Measurements from ENCODE around the gene ZBTB42.

Gene ZBTB42

DNA sequence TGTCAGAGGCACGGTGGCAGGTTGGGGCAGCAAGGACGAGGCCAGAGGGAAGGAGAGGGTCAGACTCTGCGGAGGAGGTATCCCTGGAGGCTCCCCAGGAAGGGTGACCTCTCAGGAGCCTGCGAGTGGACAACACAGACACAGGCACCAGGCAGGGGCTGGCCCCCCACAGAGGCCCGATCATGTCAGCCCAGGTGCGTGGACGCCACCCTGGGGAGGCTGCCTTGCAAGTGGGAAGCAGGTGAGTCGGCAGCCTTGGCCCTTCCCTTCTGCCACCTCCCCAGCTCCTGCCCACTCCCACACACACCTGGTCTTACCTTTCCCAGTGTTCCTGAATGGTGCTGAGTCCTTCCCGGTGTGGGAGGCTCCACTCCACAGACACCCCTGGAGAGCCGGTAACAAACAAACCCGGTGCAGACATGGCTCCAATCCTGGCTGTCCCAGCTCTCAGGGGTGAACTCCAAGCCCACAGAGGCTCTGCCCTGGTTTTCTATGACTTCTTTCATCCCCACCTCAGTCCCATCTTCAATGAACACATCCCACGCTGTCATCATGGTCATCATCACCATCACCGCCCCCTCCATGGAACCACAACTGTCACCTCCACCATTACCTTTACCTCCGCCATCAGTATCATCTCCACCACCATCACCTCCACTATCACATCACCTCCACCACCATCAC lies 5.2 kb downstream of the ZBTB42 start:
- TF ChIP-seq EZH2phosphoT487 (IDR thresholded peaks at IDR 0.05; ENCODE audit: borderline replicate concordance, low read length) = no peak
- no peak for TF ChIP-seq CTCF (IDR thresholded peaks at IDR 0.05; ENCODE audit: low read depth, low read length, poor library complexity, severe bottlenecking)
- no peaks in the 10 kb centered on the region for H4K20me1 ChIP-seq (ENCODE audit: control insufficient read depth, insufficient read depth, low read depth, low read length)
- no peaks in the 10 kb centered on the region for H3F3A ChIP-seq (ENCODE audit: control insufficient read depth, insufficient read depth)
- H3K27ac ChIP-seq (ENCODE audit: low read depth, low read length) = no peak overlapping the region
- no peaks in the 10 kb centered on the region for H3K9me3 ChIP-seq (ENCODE audit: control insufficient read depth, insufficient read depth, low read length)
- H3K36me3 ChIP-seq (ENCODE audit: control insufficient read depth, low read length) = no peaks in the 10 kb centered on the region
- no peak overlapping the region for H3K4me2 ChIP-seq (ENCODE audit: low read length)
- no peak overlapping the region for H3K4me3 ChIP-seq (ENCODE audit: low read length)
- no peaks in the 10 kb centered on the region for H3K79me2 ChIP-seq (ENCODE audit: control insufficient read depth, low read length)
- peaks cover 16% of the 10 kb centered on the region for H3K27me3 ChIP-seq (ENCODE audit: control insufficient read depth, low read length)
- peaks cover 23% of the 10 kb centered on the region for H3K4me1 ChIP-seq (ENCODE audit: control insufficient read depth, low read length)
- no peaks in the 10 kb centered on the region for H3K9me2 ChIP-seq (replicated peaks; ENCODE audit: control insufficient read depth, low read length)

GRCh38 chr14:104806625-104807465 lies 5.9 kb downstream of the ZBTB42 start:
- no peak for TF ChIP-seq CTCF (IDR thresholded peaks at IDR 0.05; ENCODE audit: low read depth, low read length, poor library complexity, severe bottlenecking)
- no peak for TF ChIP-seq EZH2phosphoT487 (IDR thresholded peaks at IDR 0.05; ENCODE audit: borderline replicate concordance, low read length)
- H3K4me1 ChIP-seq (ENCODE audit: control insufficient read depth, low read length) = peaks cover 16% of the 10 kb centered on the region

GRCh38 chr14:104808456-104808855 lies 7.6 kb downstream of the ZBTB42 start:
- Histone ChIP-seq H3K9me3 (ENCODE audit: control insufficient read depth, insufficient read depth, low read length) (no peaks in the 10 kb centered on the region), H3F3A (ENCODE audit: control insufficient read depth, insufficient read depth) (no peaks in the 10 kb centered on the region), H3K36me3 (ENCODE audit: control insufficient read depth, low read length) (peaks cover under 1% of the 10 kb centered on the region; the same call in 1 of the 2 replicates), H3K4me3 (ENCODE audit: low read length) (no peak overlapping the region), H3K27me3 (ENCODE audit: control insufficient read depth, low read length) (no peaks in the 10 kb centered on the region), H3K4me2 (ENCODE audit: low read length) (no peak overlapping the region), H3K27ac (ENCODE audit: low read depth, low read length) (no peak overlapping the region), H3K79me2 (ENCODE audit: control insufficient read depth, low read length) (peaks cover 6% of the 10 kb centered on the region), H4K20me1 (ENCODE audit: control insufficient read depth, insufficient read depth, low read depth, low read length) (no peaks in the 10 kb centered on the region), H3K4me1 (ENCODE audit: control insufficient read depth, low read length) (peaks cover 13% of the 10 kb centered on the region), H3K9me2 (replicated peaks; ENCODE audit: control insufficient read depth, low read length) (no peaks in the 10 kb centered on the region)
- TF ChIP-seq CTCF (IDR thresholded peaks at IDR 0.05; ENCODE audit: low read depth, low read length, poor library complexity, severe bottlenecking) = no peak
- no peak for TF ChIP-seq EZH2phosphoT487 (IDR thresholded peaks at IDR 0.05; ENCODE audit: borderline replicate concordance, low read length)

More at GRCh38 chr14:104806625-104807465, 5.9 kb downstream of the ZBTB42 start:
- H3K27ac ChIP-seq (ENCODE audit: low read depth, low read length) = no peak overlapping the region
- H3K9me3 ChIP-seq (ENCODE audit: control insufficient read depth, insufficient read depth, low read length) = no peaks in the 10 kb centered on the region
- no peaks in the 10 kb centered on the region for H4K20me1 ChIP-seq (ENCODE audit: control insufficient read depth, insufficient read depth, low read depth, low read length)
- H3K27me3 ChIP-seq (ENCODE audit: control insufficient read depth, low read length) = peaks cover 8% of the 10 kb centered on the region
- H3K79me2 ChIP-seq (ENCODE audit: control insufficient read depth, low read length) = peaks cover under 1% of the 10 kb centered on the region; the same call in 1 of the 2 replicates
- H3K4me2 ChIP-seq (ENCODE audit: low read length) = no peak overlapping the region
- H3F3A ChIP-seq (ENCODE audit: control insufficient read depth, insufficient read depth) = no peaks in the 10 kb centered on the region
- no peaks in the 10 kb centered on the region for H3K9me2 ChIP-seq (replicated peaks; ENCODE audit: control insufficient read depth, low read length)
- no peaks in the 10 kb centered on the region for H3K36me3 ChIP-seq (ENCODE audit: control insufficient read depth, low read length)
- H3K4me3 ChIP-seq (ENCODE audit: low read length) = no peak overlapping the region

All from DOHH2 (cell line).